ENCODE data around the gene ABCG8.

ABCG8 gene

GRCh38 chr2:43885132-43885632 is 46.4 kb downstream of the ABCG8 start:
- TF ChIP-seq MAX (IDR thresholded peaks at IDR 0.05) (no peak), TCF12 (IDR thresholded peaks at IDR 0.05; ENCODE audit: low read depth) (no peak), TEAD4 (IDR thresholded peaks at IDR 0.05) (no peak), REST (IDR thresholded peaks at IDR 0.05; ENCODE audit: low read depth) (no peak), CREB1 (IDR thresholded peaks at IDR 0.05; ENCODE audit: low read depth) (no peak), TAF1 (IDR thresholded peaks at IDR 0.05; ENCODE audit: low read depth) (no peak), EP300 (IDR thresholded peaks at IDR 0.05; ENCODE audit: borderline replicate concordance) (no peak), CEBPB (IDR thresholded peaks at IDR 0.05) (no peak), NFIC (IDR thresholded peaks at IDR 0.05) (no peak), EGR1 (IDR thresholded peaks at IDR 0.05) (no peak), ZBTB7A (IDR thresholded peaks at IDR 0.05; ENCODE audit: low read depth) (no peak), FOXM1 (IDR thresholded peaks at IDR 0.05; ENCODE audit: borderline replicate concordance, low read depth) (no peak), USF1 (IDR thresholded peaks at IDR 0.05) (no peak), RAD21 (IDR thresholded peaks at IDR 0.05; ENCODE audit: low read depth) (no peak), YY1 (IDR thresholded peaks at IDR 0.05; ENCODE audit: low read depth) (no peak)

GRCh38 chr2:43887176-43887575 is 48.4 kb downstream of the ABCG8 start:
- TF ChIP-seq USF1 (IDR thresholded peaks at IDR 0.05) (no peak), TEAD4 (IDR thresholded peaks at IDR 0.05) (no peak), EGR1 (IDR thresholded peaks at IDR 0.05) (no peak), REST (IDR thresholded peaks at IDR 0.05; ENCODE audit: low read depth) (no peak), NFIC (IDR thresholded peaks at IDR 0.05) (no peak), FOXM1 (IDR thresholded peaks at IDR 0.05; ENCODE audit: borderline replicate concordance, low read depth) (no peak), TCF12 (IDR thresholded peaks at IDR 0.05; ENCODE audit: low read depth) (no peak), ZBTB7A (IDR thresholded peaks at IDR 0.05; ENCODE audit: low read depth) (no peak), RAD21 (IDR thresholded peaks at IDR 0.05; ENCODE audit: low read depth) (no peak)

- TF ChIP-seq REST (IDR thresholded peaks at IDR 0.05; ENCODE audit: low read depth) (no peak), MAX (IDR thresholded peaks at IDR 0.05) (no peak), TAF1 (IDR thresholded peaks at IDR 0.05; ENCODE audit: low read depth) (no peak), RAD21 (IDR thresholded peaks at IDR 0.05; ENCODE audit: low read depth) (no peak), CEBPB (IDR thresholded peaks at IDR 0.05) (no peak), TCF12 (IDR thresholded peaks at IDR 0.05; ENCODE audit: low read depth) (no peak), YY1 (IDR thresholded peaks at IDR 0.05; ENCODE audit: low read depth) (no peak), CREB1 (IDR thresholded peaks at IDR 0.05; ENCODE audit: low read depth) (no peak), USF1 (IDR thresholded peaks at IDR 0.05) (no peak), NFIC (IDR thresholded peaks at IDR 0.05) (no peak), EP300 (IDR thresholded peaks at IDR 0.05; ENCODE audit: borderline replicate concordance) (no peak), TEAD4 (IDR thresholded peaks at IDR 0.05) (no peak), ZBTB7A (IDR thresholded peaks at IDR 0.05; ENCODE audit: low read depth) (no peak), EGR1 (IDR thresholded peaks at IDR 0.05) (no peak), FOXM1 (IDR thresholded peaks at IDR 0.05; ENCODE audit: borderline replicate concordance, low read depth) (no peak)
These were observed 50.6 kb downstream of the ABCG8 start for GRCh38 chr2:43889416-43889815.

- TF ChIP-seq ZBTB7A (IDR thresholded peaks at IDR 0.05; ENCODE audit: low read depth): no peak
- TF ChIP-seq USF1 (IDR thresholded peaks at IDR 0.05): no peak
- TF ChIP-seq YY1 (IDR thresholded peaks at IDR 0.05; ENCODE audit: low read depth): no peak
- TF ChIP-seq TEAD4 (IDR thresholded peaks at IDR 0.05): no peak
- no peak for TF ChIP-seq TCF12 (IDR thresholded peaks at IDR 0.05; ENCODE audit: low read depth)
- no peak for TF ChIP-seq TAF1 (IDR thresholded peaks at IDR 0.05; ENCODE audit: low read depth)
- TF ChIP-seq EGR1 (IDR thresholded peaks at IDR 0.05): no peak
- TF ChIP-seq CEBPB (IDR thresholded peaks at IDR 0.05): no peak
- TF ChIP-seq EP300 (IDR thresholded peaks at IDR 0.05; ENCODE audit: borderline replicate concordance): no peak
- no peak for TF ChIP-seq REST (IDR thresholded peaks at IDR 0.05; ENCODE audit: low read depth)
- TF ChIP-seq RAD21 (IDR thresholded peaks at IDR 0.05; ENCODE audit: low read depth): no peak
These were observed 52.1 kb downstream of the ABCG8 start for GRCh38 chr2:43890855-43891254.

Data from Ishikawa (cell line).